HUES64 (cell line): Measurements from ENCODE around the gene RALB.
A peak's percentile ranks its signal among the peaks of the same experiment; 100 is the strongest.

Experiments used
- H3K27ac ChIP-seq: 2 replicates; pipeline ENCODE4 v1.7.0; 2013; ENCODE audit warnings: low read depth, low read length, inconsistent platforms
- H3K27me3 ChIP-seq: 2 replicates; pipeline ENCODE4 v1.6.1; 2013; ENCODE audit warnings: mild to moderate bottlenecking, low read length; ENCODE audit not compliant: insufficient read depth
- H3K36me3 ChIP-seq: 2 replicates; pipeline ENCODE4 v1.6.1; 2013; ENCODE audit warnings: mild to moderate bottlenecking, low read length; ENCODE audit not compliant: insufficient read depth
- H3K4me1 ChIP-seq: 2 replicates; pipeline ENCODE4 v1.6.1; 2013; ENCODE audit warnings: mild to moderate bottlenecking, low read length, moderate library complexity; ENCODE audit not compliant: insufficient read depth
- H3K4me3 ChIP-seq: 2 replicates; pipeline ENCODE4 v1.5.1; 2013; ENCODE audit warnings: mild to moderate bottlenecking, low read length, moderate library complexity
- H3K9ac ChIP-seq: 2 replicates; pipeline ENCODE4 v1.6.1; 2013; ENCODE audit warnings: mild to moderate bottlenecking, low read depth, low read length
- H3K9me3 ChIP-seq: 2 replicates; pipeline ENCODE4 v1.6.1; 2013; ENCODE audit warnings: low read depth, low read length; ENCODE audit not compliant: insufficient read depth
- WGBS: fragments of 150-250, 120-280 bp; methylation state at CpG from one replicate; pipeline ENCODE4 v1.1.7; 2013; ENCODE audit warnings: missing lambda C conversion rate; 5-methylcytosine and 5-hydroxymethylcytosine counted together

RALB gene

GRCh38 chr2:120218181-120218580 is 34.5 kb upstream of the RALB start:
- peaks cover 12% of the 10 kb centered on the region for H3K36me3 ChIP-seq
- peaks cover 8% of the 10 kb centered on the region for H3K9me3 ChIP-seq
- no peaks in the 10 kb centered on the region for H3K4me1 ChIP-seq
- H3K4me3 ChIP-seq: no peak overlapping the region
- H3K27me3 ChIP-seq: peaks cover 15% of the 10 kb centered on the region
- WGBS: 95% methylated on average over 5 of the region's 5 CpGs
- no peak overlapping the region for H3K9ac ChIP-seq
- H3K27ac ChIP-seq: no peak overlapping the region

- H3K9me3 ChIP-seq: peaks cover 8% of the 10 kb centered on the region
- H3K27me3 ChIP-seq: peaks cover 24% of the 10 kb centered on the region
- H3K4me1 ChIP-seq: no peaks in the 10 kb centered on the region
- peaks cover 12% of the 10 kb centered on the region for H3K36me3 ChIP-seq
- 97% methylated on average over 5 of the region's 5 CpGs for WGBS
- H3K4me3 ChIP-seq: no peak overlapping the region
- H3K27ac ChIP-seq: no peak overlapping the region
- no peak overlapping the region for H3K9ac ChIP-seq
Observed at GRCh38 chr2:120219291-120219690, 33.4 kb upstream of the RALB start.

DNA sequence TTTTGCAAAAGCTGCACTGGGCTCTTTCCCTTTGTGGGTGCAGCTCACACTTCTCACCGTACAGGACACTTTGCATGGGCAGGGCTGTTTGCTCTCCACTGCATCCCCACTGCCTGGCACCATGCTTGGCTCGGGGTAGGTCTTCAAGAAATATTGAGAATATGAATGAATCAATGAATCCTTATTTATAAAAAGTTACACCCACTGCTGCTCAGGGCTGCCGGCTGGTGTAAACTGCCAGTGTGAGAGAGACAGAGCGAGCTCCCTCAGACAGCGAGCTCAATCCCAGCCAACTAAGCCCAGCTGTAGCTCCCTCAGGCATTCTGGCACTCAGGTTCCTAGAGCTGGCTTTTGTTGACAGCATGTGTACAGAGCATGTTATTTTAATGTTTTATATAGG is 32.9 kb upstream of the RALB start:
- Histone ChIP-seq H3K36me3 (peaks cover 12% of the 10 kb centered on the region), H3K4me3 (no peak overlapping the region), H3K9me3 (peaks cover 8% of the 10 kb centered on the region), H3K27me3 (peaks cover 29% of the 10 kb centered on the region), H3K9ac (no peak overlapping the region), H3K27ac (no peak overlapping the region), H3K4me1 (no peaks in the 10 kb centered on the region)
- WGBS: 92% methylated on average over 5 of the region's 5 CpGs

- H3K4me1 ChIP-seq: no peaks in the 10 kb centered on the region
- H3K9ac ChIP-seq: no peak overlapping the region
- H3K4me3 ChIP-seq: no peak overlapping the region
- H3K36me3 ChIP-seq: peaks cover 12% of the 10 kb centered on the region
- H3K9me3 ChIP-seq: peaks cover 8% of the 10 kb centered on the region
- no peak overlapping the region for H3K27ac ChIP-seq
- peaks cover 38% of the 10 kb centered on the region for H3K27me3 ChIP-seq
- 90% methylated on average over 2 of the region's 2 CpGs for WGBS
Observed at GRCh38 chr2:120220756-120221155, 31.9 kb upstream of the RALB start.

DNA sequence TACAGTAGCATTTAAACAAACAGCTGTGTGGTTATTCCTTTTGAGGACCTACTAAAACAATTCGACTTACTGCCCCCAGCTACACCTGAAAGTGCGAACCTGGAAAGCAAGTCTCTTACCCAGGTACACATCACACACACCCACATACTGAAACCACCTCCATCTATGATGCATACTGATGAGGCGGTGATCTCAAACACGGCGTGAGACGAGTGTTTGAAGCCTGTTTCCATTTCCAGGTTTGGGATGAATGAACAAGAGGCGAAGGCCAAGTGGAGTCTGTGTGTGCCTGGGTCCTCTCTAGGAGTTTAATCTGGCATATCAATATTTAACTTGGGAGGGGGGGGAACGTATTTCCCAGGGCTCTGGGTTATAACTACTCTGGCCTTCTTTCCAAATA is 31.0 kb upstream of the RALB start:
- WGBS: 94% methylated on average over 8 of the region's 8 CpGs
- Histone ChIP-seq H3K27ac (no peak overlapping the region), H3K4me3 (no peak overlapping the region), H3K4me1 (no peaks in the 10 kb centered on the region), H3K9ac (no peak overlapping the region), H3K36me3 (peaks cover 12% of the 10 kb centered on the region), H3K9me3 (peaks cover 8% of the 10 kb centered on the region), H3K27me3 (peaks cover 45% of the 10 kb centered on the region)

GRCh38 chr2:120222186-120223033 is 30.2 kb upstream of the RALB start:
- 81% methylated on average over 49 of the region's 49 CpGs for WGBS
- peaks cover 8% of the 10 kb centered on the region for H3K9me3 ChIP-seq
- H3K9ac ChIP-seq: peak overlapping the region; percentile 82
- no peaks in the 10 kb centered on the region for H3K4me1 ChIP-seq
- peaks cover 45% of the 10 kb centered on the region for H3K27me3 ChIP-seq
- peaks cover 12% of the 10 kb centered on the region for H3K36me3 ChIP-seq
- H3K4me3 ChIP-seq: peak overlapping the region; percentile 62
- no peak overlapping the region for H3K27ac ChIP-seq

- Histone ChIP-seq H3K36me3 (peaks cover 12% of the 10 kb centered on the region), H3K9me3 (peaks cover 8% of the 10 kb centered on the region), H3K4me1 (no peaks in the 10 kb centered on the region), H3K27me3 (peaks cover 48% of the 10 kb centered on the region), H3K4me3 (peak within 1 kb of the TSS; percentile 62), H3K9ac (peak within 1 kb of the TSS; percentile 82), H3K27ac (peak within 1 kb of the TSS; percentile 89)
- 2% methylated on average over 108 of the region's 108 CpGs for WGBS
Observed at GRCh38 chr2:120223034-120223912, 29.4 kb upstream of the RALB start, which contains the start of gene TMEM185B. TSS of gene TMEM185B (minus strand) at chr2:120223400. CDS start at chr2:120222976, 424 bp downstream.

DNA sequence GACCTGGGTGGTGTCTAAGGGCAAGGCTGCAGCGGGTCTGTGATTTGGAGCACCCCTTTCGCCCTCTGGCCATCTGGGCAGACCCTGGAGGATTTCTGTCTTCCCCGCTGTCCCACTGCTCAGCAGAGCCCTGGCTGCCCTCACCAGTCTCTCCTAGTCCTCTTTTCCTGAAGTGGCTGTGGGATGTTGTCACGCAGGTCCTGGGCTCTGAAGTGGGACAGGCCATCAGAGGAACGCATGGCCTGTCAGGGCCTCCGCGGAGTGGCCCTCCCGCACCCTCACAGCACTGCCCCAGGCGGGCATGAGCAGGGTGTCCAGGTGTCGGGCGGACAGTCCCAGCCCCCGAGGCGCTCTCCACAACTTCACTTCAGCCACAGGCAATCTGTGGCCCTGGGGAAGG is 28.4 kb upstream of the RALB start:
- no peak overlapping the region for H3K9ac ChIP-seq
- H3K4me3 ChIP-seq: 0 out of 2 replicates have a peak overlapping the region, but pooled peaks have one; percentile 62
- no peaks in the 10 kb centered on the region for H3K4me1 ChIP-seq
- peaks cover 49% of the 10 kb centered on the region for H3K27me3 ChIP-seq
- H3K9me3 ChIP-seq: peaks cover 8% of the 10 kb centered on the region
- H3K27ac ChIP-seq: no peak overlapping the region
- H3K36me3 ChIP-seq: peaks cover 12% of the 10 kb centered on the region
- WGBS: 93% methylated on average over 13 of the region's 13 CpGs

DNA sequence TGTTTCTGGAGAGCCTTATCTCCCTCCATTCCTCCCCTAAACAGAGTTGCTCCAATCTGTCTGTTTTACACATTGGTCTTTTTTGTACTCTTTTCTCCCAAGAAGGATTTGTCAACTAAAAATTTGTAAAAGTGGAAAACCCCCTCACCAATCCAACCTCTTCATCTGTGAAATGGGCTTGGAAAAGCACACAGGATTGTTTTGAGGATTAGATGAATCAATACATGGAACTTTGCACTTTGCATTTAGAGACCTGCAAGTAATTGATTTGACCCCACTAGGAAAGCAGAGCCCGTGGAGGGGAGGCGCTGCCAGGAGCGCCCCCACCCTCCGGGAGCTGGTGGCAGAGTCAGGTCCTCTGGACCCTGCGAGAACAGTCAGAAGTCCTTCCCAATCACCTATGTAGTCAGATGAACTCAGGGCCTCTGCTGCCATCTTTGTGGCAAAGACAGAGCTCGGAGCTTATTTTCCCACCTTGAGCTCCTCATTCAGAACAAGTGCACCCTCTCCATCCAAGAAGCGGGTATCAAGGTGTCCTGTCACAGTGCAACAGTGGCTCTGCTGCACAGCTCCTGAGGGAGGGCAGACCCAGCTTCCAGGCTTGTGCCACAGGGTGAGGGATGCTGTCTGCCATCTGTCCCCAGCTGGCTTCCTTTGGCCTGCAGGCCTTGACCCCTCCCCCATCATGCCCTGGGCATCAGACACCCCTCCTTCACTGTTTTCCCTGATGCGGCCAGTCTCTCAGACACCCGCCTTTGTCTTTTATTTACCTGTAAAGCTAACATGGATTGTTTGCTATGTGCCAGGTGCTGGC is 27.7 kb upstream of the RALB start:
- H3K27me3 ChIP-seq: peaks cover 49% of the 10 kb centered on the region
- no peak overlapping the region for H3K4me3 ChIP-seq
- H3K36me3 ChIP-seq: peaks cover 12% of the 10 kb centered on the region
- H3K4me1 ChIP-seq: no peaks in the 10 kb centered on the region
- no peak overlapping the region for H3K27ac ChIP-seq
- WGBS: 93% methylated on average over 9 of the region's 9 CpGs
- no peak overlapping the region for H3K9ac ChIP-seq
- peaks cover 8% of the 10 kb centered on the region for H3K9me3 ChIP-seq

GRCh38 chr2:120225549-120226065 is 27.0 kb upstream of the RALB start:
- Histone ChIP-seq H3K27me3 (peaks cover 49% of the 10 kb centered on the region), H3K4me3 (no peak overlapping the region), H3K27ac (no peak overlapping the region), H3K36me3 (peaks cover 12% of the 10 kb centered on the region), H3K4me1 (no peaks in the 10 kb centered on the region), H3K9ac (no peak overlapping the region), H3K9me3 (peaks cover 8% of the 10 kb centered on the region)
- WGBS: 93% methylated on average over 9 of the region's 9 CpGs
